Endothelial cell of umbilical vein (primary cell): Measurements from ENCODE around the gene NINJ2. TPM values are rescaled to one million over a fixed set of nuclear protein-coding genes. Genes with fewer than 3 reads are reported as not detected.

Source experiments
- BruUV-seq: library from RNA; stranded (reverse); fragments of 400-500 nt; replicated peaks from 2 replicates; lab custom pipeline; 2021; lab: Mats Ljungman, UMichigan
- CTCF ChIA-PET: fragments of 300-600, 350-600 bp; sonication (Branson Sonifier 250); formaldehyde crosslinking; loops from one replicate; lab custom pipeline; 2021; ENCODE audit warnings: antibody characterized with exemption, inconsistent platforms; lab: Charles Lee
- POLR2A ChIA-PET: fragments of 300-600, 350-600 bp; sonication (Branson Sonifier 250); formaldehyde crosslinking; loops from one replicate; lab custom pipeline; 2021; ENCODE audit warnings: antibody characterized with exemption, inconsistent platforms; lab: Charles Lee
- DNase-seq: peaks from one replicate; pipeline ENCODE4 v3.0.0-alpha.2; 2011; ENCODE audit warnings: low read depth, low spot score
- FAIRE-seq: peaks from 2 replicates; lab custom pipeline; 2011; peaks lifted over from hg19 to GRCh38; lab: Jason Lieb, UNC
- H2AFZ ChIP-seq: 2 replicates; pipeline ENCODE4 v1.6.0; 2012; ENCODE audit warnings: low read depth, low read length, control low read depth, inconsistent platforms
- H3K27ac ChIP-seq: 2 replicates; pipeline ENCODE4 v1.5.1; 2011; ENCODE audit warnings: low read depth, mild to moderate bottlenecking, control low read depth, low read length, moderate library complexity; ENCODE audit not compliant: insufficient read depth
- H3K27me3 ChIP-seq, 2 experiments: 2 replicates each; pipeline versions ENCODE4 v1.6.0 to v1.6.1; 2011; ENCODE audit warnings: low read length in 2 of 2, mixed read lengths in 1 of 2; ENCODE audit not compliant: control insufficient read depth in 2 of 2, insufficient read depth in 2 of 2
- H3K36me3 ChIP-seq, 2 experiments: 2 replicates in 1 of 2; 3 replicates in 1 of 2; pipeline ENCODE4 v1.5.1; 2011; ENCODE audit warnings: low read length in 2 of 2, mild to moderate bottlenecking in 1 of 2, moderate library complexity in 1 of 2; ENCODE audit not compliant: control insufficient read depth in 2 of 2, insufficient read depth in 2 of 2; ENCODE audit errors: extremely low read depth in 1 of 2
- H3K4me1 ChIP-seq: 3 replicates; pipeline ENCODE4 v1.5.1; 2011; ENCODE audit warnings: mild to moderate bottlenecking, low read length; ENCODE audit not compliant: control insufficient read depth, insufficient read depth; ENCODE audit errors: extremely low read depth
- H3K4me2 ChIP-seq: 2 replicates; pipeline ENCODE4 v1.6.1; 2011; ENCODE audit warnings: low read length, control low read depth, mixed read lengths; ENCODE audit not compliant: insufficient read depth
- H3K4me3 ChIP-seq, 3 experiments: fragments of 200-600 bp in 1 of 3; sonication (generic), shearing (Covaris generic) in 1 of 3; replicated peaks in 1 of 3; 2 replicates each; pipeline ENCODE4 v1.5.1; 2011 to 2016; ENCODE audit warnings: control low read depth in 3 of 3, low read length in 3 of 3, mild to moderate bottlenecking in 2 of 3, inconsistent platforms in 1 of 3, low read depth in 1 of 3, moderate library complexity in 1 of 3; ENCODE audit not compliant: insufficient read depth in 1 of 3
- H3K79me2 ChIP-seq: 2 replicates; pipeline ENCODE4 v1.6.0; 2012; ENCODE audit warnings: low read length, inconsistent platforms; ENCODE audit not compliant: control insufficient read depth, insufficient read depth
- H3K9ac ChIP-seq: replicated peaks from 2 replicates; pipeline ENCODE3; 2011; ENCODE audit warnings: low read length, control low read depth; ENCODE audit not compliant: insufficient read depth; ENCODE audit errors: extremely low read depth
- H3K9me1 ChIP-seq: replicated peaks from 3 replicates; pipeline ENCODE4 v1.6.0; 2011; ENCODE audit warnings: mild to moderate bottlenecking, low read length; ENCODE audit not compliant: control insufficient read depth, insufficient read depth; ENCODE audit errors: extremely low read depth
- H3K9me3 ChIP-seq: replicated peaks from 2 replicates; pipeline ENCODE4 v1.5.1; 2012; ENCODE audit warnings: low read length, inconsistent platforms; ENCODE audit not compliant: control insufficient read depth, insufficient read depth
- H4K20me1 ChIP-seq: replicated peaks from 2 replicates; pipeline ENCODE3; 2011; ENCODE audit warnings: mild to moderate bottlenecking, low read length; ENCODE audit not compliant: control insufficient read depth, insufficient read depth; ENCODE audit errors: extremely low read depth
- CTCF ChIP-seq, 2 donors: IDR thresholded peaks; 1 replicate in 1 of 2; 2 replicates in 1 of 2; pipeline ENCODE4 v1.5.1; 2011; ENCODE audit warnings: low read length in 2 of 2, mild to moderate bottlenecking in 2 of 2, moderate library complexity in 2 of 2, control low read depth in 1 of 2, inconsistent platforms in 1 of 2, low read depth in 1 of 2; ENCODE audit not compliant: insufficient read depth in 1 of 2; ENCODE audit errors: extremely low read depth in 1 of 2
- EZH2 ChIP-seq: IDR thresholded peaks from 2 replicates; pipeline ENCODE4 v1.6.1; 2012; ENCODE audit warnings: borderline replicate concordance, low read depth, mild to moderate bottlenecking, moderate library complexity, low read length, inconsistent platforms; ENCODE audit not compliant: severe bottlenecking
- FOS ChIP-seq: IDR thresholded peaks from 2 replicates; pipeline ENCODE4 v1.6.1; 2011; ENCODE audit warnings: mild to moderate bottlenecking, low read length, moderate library complexity, borderline replicate concordance; ENCODE audit not compliant: insufficient read depth
- GATA2 ChIP-seq: IDR thresholded peaks from 2 replicates; pipeline ENCODE4 v1.7.0; 2011; ENCODE audit warnings: low read depth, mild to moderate bottlenecking, moderate library complexity, mixed read lengths, low read length; ENCODE audit not compliant: insufficient read length, insufficient read depth
- JUN ChIP-seq: IDR thresholded peaks from 2 replicates; pipeline ENCODE4 v1.6.1; 2011; ENCODE audit warnings: borderline replicate concordance, low read depth; ENCODE audit not compliant: insufficient read length, insufficient read depth
- MAX ChIP-seq: IDR thresholded peaks from 2 replicates; pipeline ENCODE4 v1.6.1; 2011; ENCODE audit not compliant: insufficient read depth, insufficient read length
- MYC ChIP-seq: IDR thresholded peaks from one replicate; pipeline ENCODE4 v1.6.1; 2011; ENCODE audit warnings: mild to moderate bottlenecking, low read depth, low read length
- POLR2A ChIP-seq: IDR thresholded peaks from 2 replicates; pipeline ENCODE4 v1.6.1; 2012; ENCODE audit warnings: low read depth, mild to moderate bottlenecking, control low read depth, low read length
- POLR2AphosphoS5 ChIP-seq: IDR thresholded peaks from 2 replicates; pipeline ENCODE4 v1.6.1; 2012; ENCODE audit warnings: low read depth, mild to moderate bottlenecking, control low read depth, low read length, moderate library complexity; ENCODE audit not compliant: insufficient read depth
- dilution Hi-C: fragments of 300-500 bp; cut with MboI; formaldehyde crosslinking; loops from one replicate; pipeline ENCODE4 v1.15.0; 2019; ENCODE audit warnings: low sequenced_read_pairs; ENCODE audit not compliant: extremely low pct_ligation_motif_present
- intact Hi-C: fragments of 100-400 bp; cut with micrococcal nuclease; formaldehyde crosslinking; loops from one replicate; pipeline ENCODE4 v1.10.0; 2022
- polyA plus RNA-seq, 4 experiments: library from polyadenylated mRNA; depleted of rRNA in 3 of 4; stranded (reverse) in 3 of 4; unstranded in 1 of 4; fragments of >200 nt; gene quantifications; 2 replicates each; pipeline versions ENCODE4 v1.2.1 to v1.2.3, GENCODE V29; 2011 to 2012; ENCODE audit warnings: missing spikeins in 1 of 4
- total RNA-seq: library from RNA; stranded (reverse); gene quantifications from 2 replicates; pipeline ENCODE4 v1.2.3, GENCODE V29; 2021

NINJ2 gene
- total and polyA plus RNA-seq, 2 donors (not counting 3 experiments of a cell fraction or from before 2014, with no cell fraction given): 0.75 to 4.4 TPM

- H3K27ac ChIP-seq: peak overlapping the region; percentile 77
Measured at GRCh38 chr12:569803-570434, 93.3 kb downstream of the NINJ2 start.

More at GRCh38 chr12:569803-570434, 93.3 kb downstream of the NINJ2 start:
- POLR2A ChIA-PET: interaction anchor here (0.6 to 1.6 kb wide), 3 partner anchors 181 to 304 kb away, joined by 4 to 5 read pairs (median 4); no protein-coding TSS in a partner anchor
- H2AFZ ChIP-seq: peak overlapping the region; percentile 92
- peak; percentile 74 for FAIRE-seq
- no peaks in the 10 kb centered on the region for H3K9me3 ChIP-seq
- no peaks in the 10 kb centered on the region for H4K20me1 ChIP-seq
- no peaks in the 10 kb centered on the region for H3K36me3 ChIP-seq
- H3K4me3 ChIP-seq: peak overlapping the region; percentile 36 to 81 (median 67)
- H3K9ac ChIP-seq: peak overlapping the region; percentile 57
- peaks cover 23% of the 10 kb centered on the region for H3K4me1 ChIP-seq
- BruUV-seq: no TSS peak
- TF ChIP-seq POLR2AphosphoS5 (no peak), JUN (no peak), EZH2 (no peak), FOS (no peak), GATA2 (no peak), CTCF (IDR thresholded peaks at IDR 0.05; ENCODE audit: extremely low read depth in 1 of 2, insufficient read depth in 1 of 2, low read depth in 1 of 2, low read length in 2 of 2) (peak; percentile 79 to 97), MYC (no peak), POLR2A (no peak), MAX (peak; percentile 8)
- H3K9me1 ChIP-seq: no peaks in the 10 kb centered on the region
- H3K79me2 ChIP-seq: no peaks in the 10 kb centered on the region
- peak; percentile 58 for DNase-seq
- intact Hi-C loops (loop anchor here (1.0 to 5.0 kb wide), 7 partner anchors 73 to 1013 kb away; partner anchors contain the start of gene RAD52), dilution Hi-C loops (no loop called here)
- peak overlapping the region; percentile 88 for H3K4me2 ChIP-seq
- peaks cover 2 to 3% of the 10 kb centered on the region in 2 experiments for H3K27me3 ChIP-seq
- CTCF ChIA-PET: interaction anchor here (0.7 to 7.8 kb wide), 27 partner anchors 9 to 1032 kb away, joined by 3 to 150 read pairs (median 4); partner anchors contain the start of genes RAD52 and WNK1
